Liver (tissue), 9 donors: ENCODE measurements around the gene ABLIM2. TPM values are rescaled to one million over a fixed set of nuclear protein-coding genes. Genes with fewer than 3 reads are reported as not detected.

Experiments used
- DNase-seq: peaks from one replicate; pipeline ENCODE4 v3.0.0-alpha.2; 2017; ENCODE audit warnings: low spot score
- H3K27ac ChIP-seq, 2 donors: one replicate each; pipeline ENCODE4 v1.7.0; 2013; ENCODE audit warnings: inconsistent platforms in 2 of 2, low read length in 2 of 2, control low read depth in 1 of 2, low read depth in 1 of 2, mild to moderate bottlenecking in 1 of 2
- H3K27me3 ChIP-seq, 4 donors: one replicate each; pipeline versions ENCODE4 v1.6.1 to v1.7.0; 2013; ENCODE audit warnings: low read length in 3 of 4, inconsistent platforms in 1 of 4, mild to moderate bottlenecking in 1 of 4, moderate library complexity in 1 of 4; ENCODE audit not compliant: control insufficient read depth in 4 of 4, insufficient read depth in 4 of 4
- H3K36me3 ChIP-seq, 4 donors: one replicate each; pipeline versions ENCODE4 v1.6.1 to v1.7.0; 2013; ENCODE audit warnings: low read length in 3 of 4, mild to moderate bottlenecking in 3 of 4, low read depth in 1 of 4, moderate library complexity in 1 of 4; ENCODE audit not compliant: control insufficient read depth in 4 of 4, insufficient read depth in 3 of 4
- H3K4me1 ChIP-seq, 4 donors: one replicate each; pipeline versions ENCODE4 v1.6.1 to v1.7.0; 2013; ENCODE audit warnings: low read length in 3 of 4, mild to moderate bottlenecking in 3 of 4, moderate library complexity in 1 of 4; ENCODE audit not compliant: control insufficient read depth in 4 of 4, insufficient read depth in 4 of 4
- H3K4me3 ChIP-seq, 3 donors: one replicate each; pipeline versions ENCODE4 v1.6.1 to v1.7.0; 2013; ENCODE audit warnings: low read length in 3 of 3, control low read depth in 1 of 3, low read depth in 1 of 3, mild to moderate bottlenecking in 1 of 3
- H3K9ac ChIP-seq, 2 donors: one replicate each; pipeline ENCODE4 v1.7.0; 2013; ENCODE audit warnings: low read length in 2 of 2, mild to moderate bottlenecking in 2 of 2, moderate library complexity in 2 of 2, control low read depth in 1 of 2, low read depth in 1 of 2
- H3K9me3 ChIP-seq, 4 donors: one replicate each; pipeline versions ENCODE4 v1.6.1 to v1.7.0; 2013; ENCODE audit warnings: low read length in 3 of 4; ENCODE audit not compliant: control insufficient read depth in 4 of 4
- EGR1 ChIP-seq, 2 donors: IDR thresholded peaks; 2 replicates each; pipeline ENCODE4 v1.6.1; 2016 to 2018; ENCODE audit warnings: antibody characterized with exemption in 2 of 2, low read depth in 2 of 2
- FOXA2 ChIP-seq: IDR thresholded peaks from 2 replicates; pipeline ENCODE4 v1.6.1; 2016; ENCODE audit warnings: antibody characterized with exemption
- GABPA ChIP-seq, 2 donors: IDR thresholded peaks in 1 of 2; conservative IDR thresholded peaks in 1 of 2; 2 replicates each; pipeline ENCODE4 v1.6.1; 2016; ENCODE audit warnings: antibody characterized with exemption in 2 of 2, mild to moderate bottlenecking in 1 of 2, moderate library complexity in 1 of 2
- HNF4A ChIP-seq, 2 donors: conservative IDR thresholded peaks; 2 replicates each; pipeline ENCODE4 v1.6.1; 2016; ENCODE audit warnings: antibody characterized with exemption in 2 of 2, mild to moderate bottlenecking in 2 of 2
- HNF4G ChIP-seq: IDR thresholded peaks from 2 replicates; pipeline ENCODE4 v1.6.1; 2016; ENCODE audit warnings: antibody characterized with exemption
- JUND ChIP-seq, 2 donors: IDR thresholded peaks; 2 replicates each; pipeline ENCODE4 v1.6.1; 2016; ENCODE audit warnings: antibody characterized with exemption in 2 of 2
- NR2F2 ChIP-seq: IDR thresholded peaks from 2 replicates; pipeline ENCODE4 v1.6.1; 2016; ENCODE audit warnings: antibody characterized with exemption
- RAD21 ChIP-seq, 2 donors: IDR thresholded peaks; 2 replicates each; pipeline ENCODE4 v1.6.1; 2016; ENCODE audit warnings: antibody characterized with exemption in 2 of 2, mild to moderate bottlenecking in 2 of 2
- RXRA ChIP-seq, 2 donors: IDR thresholded peaks; 2 replicates each; pipeline ENCODE4 v1.6.1; 2017 to 2018; ENCODE audit warnings: antibody characterized with exemption in 2 of 2, mild to moderate bottlenecking in 1 of 2
- SP1 ChIP-seq: IDR thresholded peaks from 2 replicates; pipeline ENCODE4 v1.6.1; 2018; ENCODE audit warnings: antibody characterized with exemption, mild to moderate bottlenecking
- TAF1 ChIP-seq: conservative IDR thresholded peaks from 2 replicates; pipeline ENCODE4 v1.6.1; 2016; ENCODE audit warnings: antibody characterized with exemption, mild to moderate bottlenecking
- YY1 ChIP-seq: IDR thresholded peaks from 2 replicates; pipeline ENCODE4 v1.6.1; 2016; ENCODE audit warnings: antibody characterized with exemption, mild to moderate bottlenecking
- WGBS: extraction: QIAGEN DNeasy Blood & Tissue Kit; methylation state at CpG from one replicate; pipeline ENCODE4 v1.1.7; 2013; 5-methylcytosine and 5-hydroxymethylcytosine counted together
- polyA plus RNA-seq, 2 donors: library from polyadenylated mRNA; stranded (reverse) in 1 of 2; unstranded in 1 of 2; fragments of 200-250 nt in 1 of 2; fragments of >200 nt in 1 of 2; fragmentation: Nextera tagmentation in 1 of 2; extraction: Ambion mirVana in 1 of 2; gene quantifications; one replicate each; pipeline versions ENCODE4 v1.2.1 to v1.2.3, GENCODE V29; 2013 to 2015
- total RNA-seq, 2 donors: library from RNA; depleted of rRNA; stranded (reverse); fragments of >200 nt; gene quantifications; one replicate each; pipeline ENCODE4 v1.2.3, GENCODE V29; 2014
- TF ChIP-seq, protein P1 (sequence below): IDR thresholded peaks from 2 replicates; pipeline ENCODE4 v1.6.1; 2016; ENCODE audit warnings: antibody characterized with exemption, mild to moderate bottlenecking
- TF ChIP-seq, protein P2 (sequence below): IDR thresholded peaks from 2 replicates; pipeline ENCODE4 v1.6.1; 2016; ENCODE audit warnings: antibody characterized with exemption
- TF ChIP-seq, protein P3 (sequence below): IDR thresholded peaks from 2 replicates; pipeline ENCODE4 v1.6.1; 2016; ENCODE audit warnings: antibody characterized with exemption
- donor health status: healthy.
- donor health status: healthy.
- donor health status: healthy.
- donor health status: healthy.
- donor health status: healthy.

Gene ABLIM2
- total and polyA plus RNA-seq, 4 donors, result 0.75 to 2.5 (median 0.93) TPM

DNA sequence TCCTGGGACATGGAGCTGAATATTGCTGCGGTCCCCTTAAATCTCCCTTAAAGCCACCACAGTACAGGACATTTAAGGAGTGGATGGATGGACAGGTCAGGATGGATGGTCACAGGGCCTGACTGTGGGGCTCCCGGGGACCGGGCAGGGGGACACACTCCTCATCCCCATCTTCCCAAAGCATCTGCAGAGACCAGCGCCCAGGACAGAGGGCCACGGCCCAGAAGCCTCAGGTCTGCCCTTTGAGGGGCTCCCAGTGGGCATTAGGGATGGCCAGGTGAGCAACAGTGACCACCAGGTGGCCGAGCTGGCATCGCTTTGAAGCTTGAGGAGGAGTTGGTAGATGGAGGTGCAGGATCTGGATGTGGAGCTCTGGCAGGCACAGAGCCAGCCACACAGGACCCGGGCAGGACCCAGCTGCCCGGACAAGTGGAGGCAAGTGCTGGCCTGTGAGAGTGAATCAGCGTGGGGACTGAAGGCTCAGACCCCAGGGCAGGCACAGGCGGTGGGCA is 51.4 kb downstream of the ABLIM2 start (continued):
- TF ChIP-seq, protein P1, sequence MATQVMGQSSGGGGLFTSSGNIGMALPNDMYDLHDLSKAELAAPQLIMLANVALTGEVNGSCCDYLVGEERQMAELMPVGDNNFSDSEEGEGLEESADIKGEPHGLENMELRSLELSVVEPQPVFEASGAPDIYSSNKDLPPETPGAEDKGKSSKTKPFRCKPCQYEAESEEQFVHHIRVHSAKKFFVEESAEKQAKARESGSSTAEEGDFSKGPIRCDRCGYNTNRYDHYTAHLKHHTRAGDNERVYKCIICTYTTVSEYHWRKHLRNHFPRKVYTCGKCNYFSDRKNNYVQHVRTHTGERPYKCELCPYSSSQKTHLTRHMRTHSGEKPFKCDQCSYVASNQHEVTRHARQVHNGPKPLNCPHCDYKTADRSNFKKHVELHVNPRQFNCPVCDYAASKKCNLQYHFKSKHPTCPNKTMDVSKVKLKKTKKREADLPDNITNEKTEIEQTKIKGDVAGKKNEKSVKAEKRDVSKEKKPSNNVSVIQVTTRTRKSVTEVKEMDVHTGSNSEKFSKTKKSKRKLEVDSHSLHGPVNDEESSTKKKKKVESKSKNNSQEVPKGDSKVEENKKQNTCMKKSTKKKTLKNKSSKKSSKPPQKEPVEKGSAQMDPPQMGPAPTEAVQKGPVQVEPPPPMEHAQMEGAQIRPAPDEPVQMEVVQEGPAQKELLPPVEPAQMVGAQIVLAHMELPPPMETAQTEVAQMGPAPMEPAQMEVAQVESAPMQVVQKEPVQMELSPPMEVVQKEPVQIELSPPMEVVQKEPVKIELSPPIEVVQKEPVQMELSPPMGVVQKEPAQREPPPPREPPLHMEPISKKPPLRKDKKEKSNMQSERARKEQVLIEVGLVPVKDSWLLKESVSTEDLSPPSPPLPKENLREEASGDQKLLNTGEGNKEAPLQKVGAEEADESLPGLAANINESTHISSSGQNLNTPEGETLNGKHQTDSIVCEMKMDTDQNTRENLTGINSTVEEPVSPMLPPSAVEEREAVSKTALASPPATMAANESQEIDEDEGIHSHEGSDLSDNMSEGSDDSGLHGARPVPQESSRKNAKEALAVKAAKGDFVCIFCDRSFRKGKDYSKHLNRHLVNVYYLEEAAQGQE, result no peak
- TF ChIP-seq, protein P2, sequence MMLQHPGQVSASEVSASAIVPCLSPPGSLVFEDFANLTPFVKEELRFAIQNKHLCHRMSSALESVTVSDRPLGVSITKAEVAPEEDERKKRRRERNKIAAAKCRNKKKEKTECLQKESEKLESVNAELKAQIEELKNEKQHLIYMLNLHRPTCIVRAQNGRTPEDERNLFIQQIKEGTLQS, result no peak
- TF ChIP-seq RAD21 (IDR thresholded peaks at IDR 0.05), result no peak
- no peak for TF ChIP-seq JUND (IDR thresholded peaks at IDR 0.05)
- no peak for TF ChIP-seq TAF1
- TF ChIP-seq GABPA (IDR thresholded peaks at IDR 0.05 in 1 of 2, conservative IDR thresholded peaks at IDR 0.05 in 1 of 2), result no peak

DNA sequence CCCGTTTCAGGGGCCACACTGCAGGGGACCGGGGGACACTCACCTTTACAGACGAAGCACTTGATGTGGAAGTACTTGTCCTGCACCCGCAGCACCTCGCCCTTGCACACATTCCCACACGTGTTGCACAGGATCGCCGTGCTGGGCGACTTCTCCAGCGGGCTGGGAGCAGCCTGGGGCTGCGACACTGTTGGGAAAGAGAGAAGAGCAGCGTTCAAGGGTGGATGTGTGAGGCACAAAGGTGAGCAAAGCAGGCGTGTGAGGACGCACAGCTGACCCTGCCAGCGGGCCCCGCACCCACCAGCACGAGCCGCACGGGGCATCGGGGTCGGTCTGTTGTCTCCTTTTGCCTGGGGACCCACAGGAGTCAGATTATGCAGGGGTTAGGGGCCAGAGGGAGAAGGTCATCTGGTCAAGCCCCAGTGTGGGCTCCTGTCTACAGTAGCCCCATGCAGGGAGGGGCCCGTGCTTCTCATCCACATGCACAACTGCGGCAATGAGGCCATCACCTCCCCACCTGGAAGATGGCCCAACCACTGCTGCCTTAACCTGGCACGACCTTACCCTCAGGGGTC is 52.1 kb downstream of the ABLIM2 start:
- Histone ChIP-seq H3K27me3 (no peaks in the 10 kb centered on the region), H3K4me1 (no peaks in the 10 kb centered on the region), H3K36me3 (no peaks in the 10 kb centered on the region), H3K4me3 (no peak overlapping the region), H3K27ac (no peak overlapping the region), H3K9ac (no peak overlapping the region), H3K9me3 (no peaks in the 10 kb centered on the region)
- WGBS, result 90% methylated on average over 24 of the region's 24 CpGs
- no peak for TF ChIP-seq TAF1
- TF ChIP-seq FOXA2, result no peak
- TF ChIP-seq HNF4G, result no peak
- TF ChIP-seq JUND (IDR thresholded peaks at IDR 0.05), result no peak
- TF ChIP-seq NR2F2, result no peak
- no peak for TF ChIP-seq RAD21 (IDR thresholded peaks at IDR 0.05)
- TF ChIP-seq, protein P2, result no peak
- no peak for TF ChIP-seq SP1
- no peak for TF ChIP-seq EGR1 (IDR thresholded peaks at IDR 0.05; ENCODE audit: low read depth in 2 of 2)
- TF ChIP-seq, protein P1, result no peak
- TF ChIP-seq RXRA (IDR thresholded peaks at IDR 0.05), result no peak
- TF ChIP-seq, protein P3, sequence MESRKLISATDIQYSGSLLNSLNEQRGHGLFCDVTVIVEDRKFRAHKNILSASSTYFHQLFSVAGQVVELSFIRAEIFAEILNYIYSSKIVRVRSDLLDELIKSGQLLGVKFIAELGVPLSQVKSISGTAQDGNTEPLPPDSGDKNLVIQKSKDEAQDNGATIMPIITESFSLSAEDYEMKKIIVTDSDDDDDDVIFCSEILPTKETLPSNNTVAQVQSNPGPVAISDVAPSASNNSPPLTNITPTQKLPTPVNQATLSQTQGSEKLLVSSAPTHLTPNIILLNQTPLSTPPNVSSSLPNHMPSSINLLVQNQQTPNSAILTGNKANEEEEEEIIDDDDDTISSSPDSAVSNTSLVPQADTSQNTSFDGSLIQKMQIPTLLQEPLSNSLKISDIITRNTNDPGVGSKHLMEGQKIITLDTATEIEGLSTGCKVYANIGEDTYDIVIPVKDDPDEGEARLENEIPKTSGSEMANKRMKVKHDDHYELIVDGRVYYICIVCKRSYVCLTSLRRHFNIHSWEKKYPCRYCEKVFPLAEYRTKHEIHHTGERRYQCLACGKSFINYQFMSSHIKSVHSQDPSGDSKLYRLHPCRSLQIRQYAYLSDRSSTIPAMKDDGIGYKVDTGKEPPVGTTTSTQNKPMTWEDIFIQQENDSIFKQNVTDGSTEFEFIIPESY, result no peak
- no peak for TF ChIP-seq GABPA (IDR thresholded peaks at IDR 0.05 in 1 of 2, conservative IDR thresholded peaks at IDR 0.05 in 1 of 2)
- TF ChIP-seq HNF4A (conservative IDR thresholded peaks at IDR 0.05), result no peak
- no peak for TF ChIP-seq YY1
- DNase-seq, result no peak
